IMR-90 (cell line): ENCODE results near the gene UNC5A. TPM values are rescaled to one million over a fixed set of nuclear protein-coding genes. Genes with fewer than 3 reads are reported as not detected.

Experiments
- ATAC-seq: fragments of 200-7000 bp; cut with Tn5 transposase; 2 replicates; pipeline ENCODE4 v1.9.1; 2020; ENCODE audit warnings: low read depth, mild to moderate bottlenecking, moderate library complexity
- BruUV-seq: library from RNA; stranded (reverse); fragments of 400-500 nt; replicated peaks from 2 replicates; lab custom pipeline; 2021; lab: Mats Ljungman, UMichigan
- CTCF ChIA-PET: fragments of 300-600 bp; formaldehyde crosslinking; extraction: SDS; loops from one replicate; lab custom pipeline; 2021; ENCODE audit warnings: antibody characterized with exemption; lab: Yijun Ruan, JAX
- POLR2A ChIA-PET: fragments of 300-600 bp; sonication (Branson Sonifier 250); formaldehyde crosslinking; loops from one replicate; lab custom pipeline; 2022; ENCODE audit warnings: antibody characterized with exemption; ENCODE audit not compliant: unreplicated experiment; lab: Charles Lee
- DNase-seq: peaks from one replicate; pipeline ENCODE4 v3.0.0; 2013
- H2AFZ ChIP-seq: replicated peaks from 2 replicates; pipeline ENCODE3; 2013; ENCODE audit warnings: low read length, mild to moderate bottlenecking; ENCODE audit not compliant: poor library complexity
- H2AK5ac ChIP-seq: 2 replicates; pipeline ENCODE4 v1.6.1; 2013; ENCODE audit warnings: low read depth, low read length, inconsistent platforms
- H2AK9ac ChIP-seq: replicated peaks from 2 replicates; pipeline ENCODE3; 2013; ENCODE audit warnings: mild to moderate bottlenecking, low read depth, low read length, moderate library complexity; ENCODE audit not compliant: poor library complexity
- H2BK120ac ChIP-seq: 2 replicates; pipeline ENCODE4 v1.6.1; 2013; ENCODE audit warnings: low read depth, low read length, inconsistent platforms
- H2BK15ac ChIP-seq: 3 replicates; pipeline ENCODE4 v1.6.1; 2013; ENCODE audit warnings: low read depth, low read length, inconsistent platforms
- H2BK20ac ChIP-seq: 2 replicates; pipeline ENCODE4 v1.6.1; 2013; ENCODE audit warnings: low read depth, mild to moderate bottlenecking, inconsistent platforms, low read length, moderate library complexity
- H2BK5ac ChIP-seq: 2 replicates; pipeline ENCODE4 v1.6.1; 2013; ENCODE audit warnings: mild to moderate bottlenecking, low read depth, low read length, inconsistent platforms; ENCODE audit not compliant: poor library complexity, severe bottlenecking
- H3K14ac ChIP-seq: replicated peaks from 2 replicates; pipeline ENCODE4 v1.6.1; 2013; ENCODE audit warnings: low read depth, low read length, inconsistent platforms
- H3K18ac ChIP-seq: 2 replicates; pipeline ENCODE4 v1.6.1; 2013; ENCODE audit warnings: low read depth, low read length, control low read depth
- H3K23ac ChIP-seq: 2 replicates; pipeline ENCODE4 v1.6.1; 2013; ENCODE audit warnings: low read depth, low read length, inconsistent platforms
- H3K27ac ChIP-seq: 2 replicates; pipeline ENCODE4 v1.5.1; 2013; ENCODE audit warnings: mild to moderate bottlenecking, control low read depth, low read length; ENCODE audit not compliant: insufficient read depth
- H3K27me3 ChIP-seq: 2 replicates; pipeline ENCODE4 v1.6.1; 2013; ENCODE audit warnings: low read length; ENCODE audit not compliant: control insufficient read depth, insufficient read depth
- H3K36me3 ChIP-seq: 2 replicates; pipeline ENCODE4 v1.6.1; 2013; ENCODE audit warnings: low read length, mixed read lengths; ENCODE audit not compliant: control insufficient read depth, insufficient read depth
- H3K4ac ChIP-seq: 2 replicates; pipeline ENCODE4 v1.6.1; 2013; ENCODE audit warnings: low read depth, low read length, inconsistent platforms
- H3K4me1 ChIP-seq: 2 replicates; pipeline ENCODE4 v1.6.1; 2013; ENCODE audit warnings: low read length, mixed read lengths; ENCODE audit not compliant: control insufficient read depth, insufficient read depth
- H3K4me2 ChIP-seq: 2 replicates; pipeline ENCODE4 v1.6.1; 2013; ENCODE audit warnings: low read depth, mild to moderate bottlenecking, control low read depth, low read length, moderate library complexity
- H3K4me3 ChIP-seq: 2 replicates; pipeline ENCODE4 v1.5.1; 2013; ENCODE audit warnings: low read depth, mild to moderate bottlenecking, control low read depth, low read length, moderate library complexity; ENCODE audit not compliant: insufficient read depth
- H3K56ac ChIP-seq: 2 replicates; pipeline ENCODE4 v1.6.1; 2013; ENCODE audit warnings: low read length, inconsistent platforms; ENCODE audit not compliant: insufficient read depth; ENCODE audit errors: extremely low read depth
- H3K79me1 ChIP-seq, 2 experiments: 2 replicates each; pipeline ENCODE4 v1.6.1; 2013; ENCODE audit warnings: low read length in 2 of 2, inconsistent platforms in 1 of 2, low read depth in 1 of 2
- H3K9ac ChIP-seq: 2 replicates; pipeline ENCODE4 v1.6.1; 2013; ENCODE audit warnings: low read depth, low read length, control low read depth
- H3K9me1 ChIP-seq: 2 replicates; pipeline ENCODE4 v1.6.1; 2013; ENCODE audit warnings: low read length, inconsistent platforms; ENCODE audit not compliant: insufficient read depth
- H3K9me3 ChIP-seq: 2 replicates; pipeline ENCODE4 v1.6.1; 2013; ENCODE audit warnings: low read length; ENCODE audit not compliant: control insufficient read depth, insufficient read depth
- H4K20me1 ChIP-seq: 2 replicates; pipeline ENCODE4 v1.6.1; 2013; ENCODE audit warnings: low read length, inconsistent platforms; ENCODE audit not compliant: insufficient read depth
- H4K5ac ChIP-seq: 2 replicates; pipeline ENCODE4 v1.6.1; 2013; ENCODE audit warnings: mild to moderate bottlenecking, low read depth, low read length, control low read depth
- H4K8ac ChIP-seq, 2 experiments: 2 replicates each; pipeline ENCODE4 v1.6.1; 2013; ENCODE audit warnings: low read depth in 2 of 2, low read length in 2 of 2, control low read depth in 1 of 2, inconsistent platforms in 1 of 2
- H4K91ac ChIP-seq: 2 replicates; pipeline ENCODE4 v1.6.1; 2013; ENCODE audit warnings: low read depth, low read length, inconsistent platforms; ENCODE audit not compliant: insufficient read depth
- BHLHE40 ChIP-seq: fragments of 150-350 bp; IDR thresholded peaks from 2 replicates; pipeline ENCODE4 v1.6.1; 2016; ENCODE audit warnings: mild to moderate bottlenecking, low read depth, low read length
- CEBPB ChIP-seq: IDR thresholded peaks from 2 replicates; pipeline ENCODE4 v1.6.1; 2012; ENCODE audit warnings: low read depth, low read length, improper control_type of control experiment
- CHD1 ChIP-seq: IDR thresholded peaks from 2 replicates; pipeline ENCODE4 v1.6.1; 2012; ENCODE audit warnings: low read depth, low read length, improper control_type of control experiment
- CTCF ChIP-seq: conservative IDR thresholded peaks from 2 replicates; pipeline ENCODE4 v1.5.1; 2012; ENCODE audit warnings: mild to moderate bottlenecking, low read depth, low read length, improper control_type of control experiment
- ELK1 ChIP-seq: fragments of 150-350 bp; IDR thresholded peaks from 2 replicates; pipeline ENCODE4 v1.6.1; 2016; ENCODE audit warnings: low read depth, mild to moderate bottlenecking, low read length, moderate library complexity, borderline replicate concordance
- FOS ChIP-seq: fragments of 150-350 bp; IDR thresholded peaks from 2 replicates; pipeline ENCODE4 v1.6.1; 2016; ENCODE audit warnings: low read depth, low read length
- MAFK ChIP-seq: IDR thresholded peaks from 2 replicates; pipeline ENCODE4 v1.6.1; 2012; ENCODE audit warnings: low read depth, low read length, improper control_type of control experiment
- MAZ ChIP-seq: IDR thresholded peaks from 2 replicates; pipeline ENCODE4 v1.6.1; 2012; ENCODE audit warnings: low read depth, mild to moderate bottlenecking, low read length, improper control_type of control experiment, moderate library complexity, borderline replicate concordance
- MXI1 ChIP-seq: IDR thresholded peaks from 2 replicates; pipeline ENCODE4 v1.6.1; 2012; ENCODE audit warnings: low read depth, mild to moderate bottlenecking, low read length, moderate library complexity, borderline replicate concordance
- NFE2L2 ChIP-seq: fragments of 150-350 bp; IDR thresholded peaks from 2 replicates; pipeline ENCODE4 v1.6.1; 2016; ENCODE audit warnings: low read depth, mild to moderate bottlenecking, low read length
- POLR2A ChIP-seq: IDR thresholded peaks from 2 replicates; pipeline ENCODE4 v1.6.1; 2012; ENCODE audit warnings: mild to moderate bottlenecking, low read depth, low read length
- RAD21 ChIP-seq: IDR thresholded peaks from 2 replicates; pipeline ENCODE4 v1.6.1; 2012; ENCODE audit warnings: low read length, improper control_type of control experiment
- RCOR1 ChIP-seq: IDR thresholded peaks from 2 replicates; pipeline ENCODE4 v1.6.1; 2012; ENCODE audit warnings: mild to moderate bottlenecking, low read length, improper control_type of control experiment; ENCODE audit not compliant: insufficient replicate concordance
- RFX5 ChIP-seq: IDR thresholded peaks from 2 replicates; pipeline ENCODE4 v1.8.0; 2012; ENCODE audit warnings: low read depth, mild to moderate bottlenecking, low read length, moderate library complexity
- SMC3 ChIP-seq: fragments of 150-350 bp; IDR thresholded peaks from 2 replicates; pipeline ENCODE4 v1.6.1; 2016; ENCODE audit warnings: low read depth, mild to moderate bottlenecking, antibody characterized with exemption, low read length, moderate library complexity
- USF2 ChIP-seq: fragments of 150-350 bp; IDR thresholded peaks from 2 replicates; pipeline ENCODE4 v1.6.1; 2017; ENCODE audit warnings: mild to moderate bottlenecking, antibody characterized with exemption, low read length, low read depth
- WGBS, 2 experiments: methylation state at CpG; one replicate each; pipeline versions ENCODE4 v1.1.5 to v1.1.7; 2013; ENCODE audit warnings: missing lambda C conversion rate in 2 of 2; ENCODE audit not compliant: insufficient read length in 1 of 2; ENCODE audit errors: extremely low coverage in 2 of 2; 5-methylcytosine and 5-hydroxymethylcytosine counted together
- dilution Hi-C: fragments of 300-500 bp; cut with HindIII; formaldehyde crosslinking; loops from one replicate; pipeline ENCODE4 v1.14.3; 2018; ENCODE audit warnings: low sequenced_read_pairs; ENCODE audit not compliant: unreplicated experiment
- in situ Hi-C: fragments of 300-500 bp; cut with MboI; formaldehyde crosslinking; loops from 3 replicates; pipeline ENCODE4 v1.14.3; 2019; ENCODE audit warnings: low sequenced_read_pairs, inconsistent platforms, mixed read lengths
- intact Hi-C: fragments of 100-400 bp; cut with micrococcal nuclease; formaldehyde crosslinking; loops from 2 replicates; pipeline ENCODE4 v1.10.0; 2022
- polyA plus RNA-seq, 3 experiments: library from polyadenylated mRNA; depleted of rRNA; stranded (reverse); fragments of >200 nt; gene quantifications; 2 replicates each; pipeline ENCODE4 v1.2.3, GENCODE V29; 2012; ENCODE audit warnings: low replicate concordance in 1 of 3
- total RNA-seq: library from RNA; depleted of rRNA; stranded (reverse); fragments of >200 nt; gene quantifications from 2 replicates; pipeline ENCODE4 v1.2.3, GENCODE V29; 2012

Gene UNC5A
- total and polyA plus RNA-seq, 2 of the 4 experiments (the other 2 are of a cell fraction), result not detected

- Histone ChIP-seq H2BK5ac (no peak overlapping the region), H3K9ac (no peak overlapping the region), H3K79me1 (no peaks in the 10 kb centered on the region), H3K4me1 (no peaks in the 10 kb centered on the region), H3K9me3 (no peaks in the 10 kb centered on the region), H2AK5ac (no peak overlapping the region), H4K5ac (no peak overlapping the region), H3K27me3 (peaks cover 25% of the 10 kb centered on the region), H3K14ac (no peak overlapping the region), H4K20me1 (no peaks in the 10 kb centered on the region), H3K4ac (no peak overlapping the region), H3K4me3 (no peak overlapping the region), H2AFZ (no peak overlapping the region), H4K8ac (no peak overlapping the region), H3K27ac (no peak overlapping the region), H3K23ac (no peak overlapping the region), H4K91ac (no peak overlapping the region), H2BK120ac (no peak overlapping the region), H3K36me3 (no peaks in the 10 kb centered on the region), H3K4me2 (no peak overlapping the region), H2BK15ac (no peak overlapping the region), H3K18ac (no peak overlapping the region), H2AK9ac (no peak overlapping the region), H3K9me1 (no peaks in the 10 kb centered on the region; the same call in 1 of the 2 replicates), H2BK20ac (no peak overlapping the region), H3K56ac (no peak overlapping the region)
- 90% methylated on average over 2 of the region's 6 CpGs; no CpG with 5 or more reads in 1 of the 2 experiments for WGBS, 2 experiments
- CTCF ChIA-PET, result no interaction called here
- no peak for ATAC-seq
- dilution Hi-C loops, result no loop called here
- TF ChIP-seq BHLHE40 (no peak), FOS (no peak), MAZ (no peak), MAFK (no peak), RFX5 (no peak), ELK1 (no peak), CTCF (no peak), CEBPB (no peak), MXI1 (no peak), CHD1 (no peak), RCOR1 (no peak), USF2 (no peak), NFE2L2 (no peak), POLR2A (no peak), SMC3 (no peak), RAD21 (no peak)
- DNase-seq, result no peak
- in situ Hi-C loops, result no loop called here
- POLR2A ChIA-PET, result no interaction called here
- intact Hi-C loops, result no loop called here
- BruUV-seq, result no TSS peak
These were observed 10.3 kb upstream of the UNC5A start for GRCh38 chr5:176800024-176800423.
